ENCODE measurements around the gene GJD4. TPM values are rescaled to one million over a fixed set of nuclear protein-coding genes. Genes with fewer than 3 reads are reported as not detected.

Gene GJD4
- total and polyA plus RNA-seq, 4 donors, result not detected

GRCh38 chr10:35637462-35637861 is 32.3 kb downstream of the GJD4 start (continued):
- no peak for TF ChIP-seq REST (IDR thresholded peaks at IDR 0.05)

- H3K4me3 ChIP-seq (ENCODE audit: low read depth in 1 of 3, low read length in 3 of 3), result no peak overlapping the region
- TF ChIP-seq CTCF (IDR thresholded peaks at IDR 0.05; ENCODE audit: low read depth, low read length, missing input control) (no peak), HNF4A (conservative IDR thresholded peaks at IDR 0.05) (no peak), REST (IDR thresholded peaks at IDR 0.05) (no peak), MAX (IDR thresholded peaks at IDR 0.05) (no peak), NR2F2 (IDR thresholded peaks at IDR 0.05) (no peak), GABPA (IDR thresholded peaks at IDR 0.05 in 1 of 2, conservative IDR thresholded peaks at IDR 0.05 in 1 of 2) (no peak)
- TF ChIP-seq, protein P1, sequence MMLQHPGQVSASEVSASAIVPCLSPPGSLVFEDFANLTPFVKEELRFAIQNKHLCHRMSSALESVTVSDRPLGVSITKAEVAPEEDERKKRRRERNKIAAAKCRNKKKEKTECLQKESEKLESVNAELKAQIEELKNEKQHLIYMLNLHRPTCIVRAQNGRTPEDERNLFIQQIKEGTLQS (IDR thresholded peaks at IDR 0.05), result no peak
- peaks cover 0 to 3% (median 0%) of the 10 kb centered on the region in 4 donors for H3K36me3 ChIP-seq (ENCODE audit: control insufficient read depth in 4 of 4, insufficient read depth in 3 of 4, low read depth in 1 of 4, low read length in 3 of 4)
- H3K27me3 ChIP-seq (ENCODE audit: control insufficient read depth in 4 of 4, insufficient read depth in 4 of 4, low read length in 3 of 4), result no peaks in the 10 kb centered on the region
- no peaks in the 10 kb centered on the region for H3K9me3 ChIP-seq (ENCODE audit: control insufficient read depth in 4 of 4, low read length in 3 of 4)
- 93% methylated on average over 4 of the region's 4 CpGs for WGBS
- H3K27ac ChIP-seq (ENCODE audit: low read depth in 1 of 2, low read length in 2 of 2), result no peak overlapping the region
- H3K4me1 ChIP-seq (ENCODE audit: control insufficient read depth in 4 of 4, insufficient read depth in 4 of 4, low read length in 3 of 4), result peaks cover 9 to 29% (median 20%) of the 10 kb centered on the region in 4 donors
- DNase-seq (ENCODE audit: low spot score), result no peak
- no peak overlapping the region for H3K9ac ChIP-seq (ENCODE audit: low read depth in 1 of 2, low read length in 2 of 2)
Measured at GRCh38 chr10:35638101-35638500, 33.0 kb downstream of the GJD4 start.

DNA sequence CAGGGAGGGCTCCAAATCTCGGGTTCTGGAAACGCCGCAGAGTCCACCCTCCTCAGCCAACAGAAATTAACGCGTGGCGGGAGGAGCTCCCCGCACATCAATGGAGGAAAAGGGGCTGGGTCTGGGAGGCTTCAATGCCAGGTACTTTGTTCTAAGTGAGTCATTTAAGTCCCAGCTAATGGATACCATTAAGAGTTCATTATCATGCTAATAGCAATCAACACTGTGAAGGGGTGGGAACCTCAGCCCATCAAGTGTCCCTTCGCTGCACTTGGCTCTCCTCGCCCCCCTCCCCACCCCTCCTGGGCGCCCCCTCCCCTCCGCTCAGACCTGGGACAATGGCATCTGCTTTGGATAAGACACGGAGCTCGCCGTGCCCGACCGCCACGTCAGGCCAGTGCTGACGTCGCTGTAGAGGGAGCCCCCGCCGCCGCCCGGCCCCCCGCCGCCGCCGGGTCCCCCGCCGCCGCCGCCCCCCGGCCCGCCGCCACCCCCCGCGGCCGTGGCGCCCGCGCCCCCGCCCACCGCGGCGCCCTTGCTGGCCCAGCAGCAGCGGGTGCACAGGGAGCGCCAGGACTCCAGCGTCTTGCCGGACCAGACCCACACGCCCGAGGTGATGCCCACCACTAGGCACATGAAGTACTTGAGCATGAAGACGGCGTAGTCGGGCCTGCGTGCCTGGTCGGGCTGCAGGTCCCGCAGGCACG is 34.0 kb downstream of the GJD4 start:
- Histone ChIP-seq H3K27me3 (ENCODE audit: control insufficient read depth in 4 of 4, insufficient read depth in 4 of 4, low read length in 3 of 4) (no peaks in the 10 kb centered on the region), H3K4me3 (ENCODE audit: low read depth in 1 of 3, low read length in 3 of 3) (peak overlapping the region in 1 of 3 donors; percentile 3)

More for the DNA sequence above, 34.0 kb downstream of the GJD4 start:
- 54% methylated on average over 57 of the region's 57 CpGs for WGBS
- DNase-seq (ENCODE audit: low spot score), result no peak
- no peaks in the 10 kb centered on the region for H3K9me3 ChIP-seq (ENCODE audit: control insufficient read depth in 4 of 4, low read length in 3 of 4)
- TF ChIP-seq FOXA2 (IDR thresholded peaks at IDR 0.05), result no peak
- no peak overlapping the region for H3K27ac ChIP-seq (ENCODE audit: low read depth in 1 of 2, low read length in 2 of 2)
- H3K36me3 ChIP-seq (ENCODE audit: control insufficient read depth in 4 of 4, insufficient read depth in 3 of 4, low read depth in 1 of 4, low read length in 3 of 4), result peaks cover 0 to 3% (median 0%) of the 10 kb centered on the region in 4 donors
- no peak overlapping the region for H3K9ac ChIP-seq (ENCODE audit: low read depth in 1 of 2, low read length in 2 of 2)
- peaks cover 11 to 39% (median 27%) of the 10 kb centered on the region in 4 donors for H3K4me1 ChIP-seq (ENCODE audit: control insufficient read depth in 4 of 4, insufficient read depth in 4 of 4, low read length in 3 of 4)
